ENCODE data around the gene PCDHGC3. TPM values are rescaled to one million over a fixed set of nuclear protein-coding genes. Genes with fewer than 3 reads are reported as not detected.

PCDHGC3 gene
- total and polyA plus RNA-seq, 2 of the 4 experiments (the other 2 are of a cell fraction): 21.1 to 72.1 TPM

DNA sequence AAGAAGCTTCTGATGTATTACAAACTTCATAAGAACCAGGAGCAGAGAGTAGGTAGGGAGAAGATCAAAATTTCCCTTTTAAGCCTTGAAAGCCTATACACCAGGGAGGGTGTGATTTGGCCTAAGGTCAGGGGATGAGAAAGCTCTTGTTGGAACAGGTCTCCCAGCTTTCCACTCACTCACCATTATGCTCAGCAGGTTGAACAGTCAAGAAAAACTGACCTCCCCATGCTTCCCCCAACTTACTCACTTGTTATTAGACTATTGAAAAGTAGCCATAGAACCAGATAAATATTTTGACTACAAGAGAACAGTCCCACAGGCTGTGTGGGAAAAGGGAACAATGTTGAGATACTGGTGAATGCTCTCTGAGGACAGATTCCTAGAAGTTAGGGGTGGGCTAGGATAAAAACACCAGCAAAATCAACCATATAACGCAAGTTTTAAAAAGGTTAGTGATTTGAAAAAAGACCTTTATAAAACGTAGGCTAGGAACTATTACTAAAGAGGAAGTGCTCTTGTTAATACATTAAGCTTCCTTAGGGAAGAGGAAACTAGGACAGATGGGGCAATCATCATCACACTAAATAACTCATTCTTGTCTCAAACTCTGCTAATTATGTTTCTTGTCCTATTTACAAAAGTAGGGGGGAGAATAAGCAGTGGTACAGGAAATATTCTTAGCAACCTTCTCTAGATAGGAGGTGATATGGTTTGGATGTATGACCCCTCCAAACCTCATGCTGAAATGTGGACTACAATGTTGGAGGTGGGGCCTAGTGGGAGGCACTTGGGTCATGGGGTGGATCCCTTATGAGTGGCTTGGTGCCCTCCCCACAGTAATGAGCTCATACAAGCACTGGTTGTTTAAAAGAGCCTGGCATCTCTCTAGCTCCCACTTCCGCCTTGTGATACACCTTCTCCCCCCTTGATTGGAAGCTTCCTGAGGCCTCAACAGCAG is 44.1 kb downstream of the PCDHGC3 start:
- Histone ChIP-seq H3K18ac (ENCODE audit: low read depth, low read length) (no peak overlapping the region; the same call in 1 of the 2 replicates), H2AK5ac (ENCODE audit: low read depth, low read length) (peak overlapping the region; percentile 35; the same call in 1 of the 2 replicates), H2BK120ac (ENCODE audit: low read depth, low read length) (peak overlapping the region; percentile 82; the same call in 1 of the 2 replicates), H3K79me1 (ENCODE audit: low read depth in 1 of 2, low read length in 2 of 2) (peaks cover 6 to 54% of the 10 kb centered on the region in 2 experiments; a peak in 3 of 4 replicates), H3K4me1 (ENCODE audit: control insufficient read depth, insufficient read depth, low read length) (peaks cover 47% of the 10 kb centered on the region), H3K9ac (ENCODE audit: low read depth, low read length) (no peak overlapping the region), H3K9me1 (ENCODE audit: insufficient read depth, low read length) (peaks cover 31% of the 10 kb centered on the region), H3K4ac (ENCODE audit: low read depth, low read length) (peak overlapping the region; percentile 35), H4K5ac (ENCODE audit: low read depth, low read length) (no peak overlapping the region), H3K23ac (ENCODE audit: low read depth, low read length) (no peak overlapping the region), H4K8ac (ENCODE audit: low read depth in 2 of 2, low read length in 2 of 2) (no peak overlapping the region), H2BK5ac (ENCODE audit: low read depth, low read length, poor library complexity, severe bottlenecking) (no peak overlapping the region), H2AFZ (replicated peaks; ENCODE audit: low read length, poor library complexity) (no peak overlapping the region), H3K27ac (ENCODE audit: insufficient read depth, low read length) (no peak overlapping the region), H3K14ac (replicated peaks; ENCODE audit: low read depth, low read length) (no peak overlapping the region; the same call in 1 of the 2 replicates), H3K27me3 (ENCODE audit: control insufficient read depth, insufficient read depth, low read length) (no peaks in the 10 kb centered on the region), H2BK20ac (ENCODE audit: low read depth, low read length) (peak overlapping the region; percentile 5; the same call in 1 of the 2 replicates), H4K91ac (ENCODE audit: insufficient read depth, low read depth, low read length) (no peak overlapping the region), H3K4me3 (ENCODE audit: insufficient read depth, low read depth, low read length) (no peak overlapping the region), H3K56ac (ENCODE audit: extremely low read depth, insufficient read depth, low read length) (no peak overlapping the region), H2BK15ac (ENCODE audit: low read depth, low read length) (peak overlapping the region; percentile 53; the same call in 1 of the 3 replicates), H3K9me3 (ENCODE audit: control insufficient read depth, insufficient read depth, low read length) (no peaks in the 10 kb centered on the region), H3K36me3 (ENCODE audit: control insufficient read depth, insufficient read depth, low read length) (peaks cover 5% of the 10 kb centered on the region), H3K4me2 (ENCODE audit: low read depth, low read length) (no peak overlapping the region), H4K20me1 (ENCODE audit: insufficient read depth, low read length) (no peaks in the 10 kb centered on the region), H2AK9ac (replicated peaks; ENCODE audit: low read depth, low read length, poor library complexity) (no peak overlapping the region)
- in situ Hi-C loops (cut with MboI; ENCODE audit: low sequenced_read_pairs): loop anchor here (5.0 kb wide), 1 partner anchor 43 kb away; the partner anchor contains the start of gene PCDHGC3
- CTCF ChIA-PET: interaction anchor here (1.3 to 1.8 kb wide), 2 partner anchors 44 to 102 kb away, joined by 3 to 9 read pairs; partner anchors contain the start of genes PCDHGB7 and PCDHGC3
- WGBS, 2 experiments (ENCODE audit: extremely low coverage in 2 of 2, insufficient read length in 1 of 2): 100% methylated on average over 1 of the region's 3 CpGs; no CpG with 5 or more reads in 1 of the 2 experiments
- no peak for ATAC-seq (ENCODE audit: low read depth)
- DNase-seq: peak; percentile 43
- TF ChIP-seq, protein P1, sequence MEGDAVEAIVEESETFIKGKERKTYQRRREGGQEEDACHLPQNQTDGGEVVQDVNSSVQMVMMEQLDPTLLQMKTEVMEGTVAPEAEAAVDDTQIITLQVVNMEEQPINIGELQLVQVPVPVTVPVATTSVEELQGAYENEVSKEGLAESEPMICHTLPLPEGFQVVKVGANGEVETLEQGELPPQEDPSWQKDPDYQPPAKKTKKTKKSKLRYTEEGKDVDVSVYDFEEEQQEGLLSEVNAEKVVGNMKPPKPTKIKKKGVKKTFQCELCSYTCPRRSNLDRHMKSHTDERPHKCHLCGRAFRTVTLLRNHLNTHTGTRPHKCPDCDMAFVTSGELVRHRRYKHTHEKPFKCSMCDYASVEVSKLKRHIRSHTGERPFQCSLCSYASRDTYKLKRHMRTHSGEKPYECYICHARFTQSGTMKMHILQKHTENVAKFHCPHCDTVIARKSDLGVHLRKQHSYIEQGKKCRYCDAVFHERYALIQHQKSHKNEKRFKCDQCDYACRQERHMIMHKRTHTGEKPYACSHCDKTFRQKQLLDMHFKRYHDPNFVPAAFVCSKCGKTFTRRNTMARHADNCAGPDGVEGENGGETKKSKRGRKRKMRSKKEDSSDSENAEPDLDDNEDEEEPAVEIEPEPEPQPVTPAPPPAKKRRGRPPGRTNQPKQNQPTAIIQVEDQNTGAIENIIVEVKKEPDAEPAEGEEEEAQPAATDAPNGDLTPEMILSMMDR (conservative IDR thresholded peaks at IDR 0.05; ENCODE audit: low read depth, low read length): no peak
- no peak for TF ChIP-seq MAFK (IDR thresholded peaks at IDR 0.05; ENCODE audit: low read depth, low read length)
- TF ChIP-seq FOS (IDR thresholded peaks at IDR 0.05; ENCODE audit: low read depth, low read length): no peak
- no peak for TF ChIP-seq SMC3 (IDR thresholded peaks at IDR 0.05; ENCODE audit: low read depth, low read length)
- TF ChIP-seq MXI1 (IDR thresholded peaks at IDR 0.05; ENCODE audit: borderline replicate concordance, low read depth, low read length): no peak
- TF ChIP-seq NFE2L2 (IDR thresholded peaks at IDR 0.05; ENCODE audit: low read depth, low read length): no peak
- no peak for TF ChIP-seq RAD21 (IDR thresholded peaks at IDR 0.05; ENCODE audit: low read length)
- no peak for TF ChIP-seq POLR2A (IDR thresholded peaks at IDR 0.05; ENCODE audit: low read depth, low read length)
- TF ChIP-seq, protein P2, sequence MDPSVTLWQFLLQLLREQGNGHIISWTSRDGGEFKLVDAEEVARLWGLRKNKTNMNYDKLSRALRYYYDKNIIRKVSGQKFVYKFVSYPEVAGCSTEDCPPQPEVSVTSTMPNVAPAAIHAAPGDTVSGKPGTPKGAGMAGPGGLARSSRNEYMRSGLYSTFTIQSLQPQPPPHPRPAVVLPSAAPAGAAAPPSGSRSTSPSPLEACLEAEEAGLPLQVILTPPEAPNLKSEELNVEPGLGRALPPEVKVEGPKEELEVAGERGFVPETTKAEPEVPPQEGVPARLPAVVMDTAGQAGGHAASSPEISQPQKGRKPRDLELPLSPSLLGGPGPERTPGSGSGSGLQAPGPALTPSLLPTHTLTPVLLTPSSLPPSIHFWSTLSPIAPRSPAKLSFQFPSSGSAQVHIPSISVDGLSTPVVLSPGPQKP (IDR thresholded peaks at IDR 0.05; ENCODE audit: borderline replicate concordance, low read depth, low read length): no peak
- no peak for TF ChIP-seq RFX5 (IDR thresholded peaks at IDR 0.05; ENCODE audit: low read depth, low read length)
- TF ChIP-seq RCOR1 (IDR thresholded peaks at IDR 0.05; ENCODE audit: insufficient replicate concordance, low read length): no peak
- TF ChIP-seq CHD1 (IDR thresholded peaks at IDR 0.05; ENCODE audit: low read depth, low read length): no peak
- TF ChIP-seq CEBPB (IDR thresholded peaks at IDR 0.05; ENCODE audit: low read depth, low read length): no peak
- TF ChIP-seq BHLHE40 (IDR thresholded peaks at IDR 0.05; ENCODE audit: low read depth, low read length): no peak
- intact Hi-C loops (cut with micrococcal nuclease): no loop called here
- dilution Hi-C loops (cut with HindIII; ENCODE audit: low sequenced_read_pairs, unreplicated experiment): no loop called here
- POLR2A ChIA-PET (ENCODE audit: unreplicated experiment): no interaction called here
- BruUV-seq (replicated peaks): no TSS peak

Measured in IMR-90 (cell line).